Lower leg skin (tissue), 4 donors: ENCODE data around the gene FUT6. TPM values are rescaled to one million over a fixed set of nuclear protein-coding genes. Genes with fewer than 3 reads are reported as not detected.

ENCODE experiments used
- DNase-seq, 2 donors: peaks; one replicate each; pipeline ENCODE4 v3.0.0-alpha.2; 2019; ENCODE audit warnings: low spot score in 2 of 2
- H3K4me3 ChIP-seq: fragments of 200-600 bp; sonication (generic); 2 replicates; pipeline ENCODE4 v1.5.1; 2017; ENCODE audit warnings: mild to moderate bottlenecking, low read depth; ENCODE audit not compliant: poor library complexity, severe bottlenecking
- POLR2A ChIP-seq, 2 donors: fragments of 450-650 bp; IDR thresholded peaks; one replicate each; pipeline ENCODE4 v1.6.1; 2016 to 2017; ENCODE audit warnings: antibody characterized with exemption in 2 of 2, mild to moderate bottlenecking in 1 of 2, moderate library complexity in 1 of 2
- WGBS, 2 donors: methylation state at CpG; one replicate each; pipeline ENCODE4 v1.1.5; 2018; 5-methylcytosine and 5-hydroxymethylcytosine counted together
- intact Hi-C: fragments of 100-400 bp; cut with DNase I; formaldehyde crosslinking; loops from one replicate; pipeline ENCODE4 v1.15.0; 2023; ENCODE audit warnings: low total_unique reads
- total RNA-seq, 4 donors: library from RNA; depleted of rRNA; stranded (reverse); fragments of >200 nt; gene quantifications; one replicate each; pipeline ENCODE4 v1.1.0, GENCODE V29; 2016
- TF ChIP-seq, protein P1 (sequence below), 3 donors: fragments of 450-650 bp; IDR thresholded peaks; one replicate each; pipeline ENCODE4 v1.5.1; 2016; ENCODE audit warnings: antibody characterized with exemption in 3 of 3, mild to moderate bottlenecking in 3 of 3, moderate library complexity in 2 of 3

The FUT6 gene
- total RNA-seq, 4 donors from 2014 or later = 0.23 to 0.29 TPM; not detected in 2

DNA sequence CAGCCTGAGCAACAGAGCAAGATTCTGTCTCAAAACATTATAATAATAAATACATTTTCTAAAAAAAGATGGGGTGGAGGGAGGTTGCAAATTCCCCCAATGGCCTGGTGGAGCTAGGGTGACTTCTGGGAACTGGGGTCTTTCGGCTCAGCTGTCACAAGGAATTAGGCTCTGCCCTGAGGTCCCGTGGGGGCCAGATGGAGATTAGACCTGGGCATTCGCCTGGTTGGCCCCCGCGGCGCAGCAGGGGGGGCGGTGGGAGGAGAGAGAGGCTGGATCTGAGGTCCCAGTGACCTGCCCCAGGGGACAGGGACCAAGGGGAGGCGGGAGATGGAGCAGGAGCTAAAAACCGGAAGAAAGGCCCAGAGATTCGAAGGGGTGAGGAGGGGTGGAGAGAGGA is 14.8 kb downstream of the FUT6 start:
- 76 to 80% methylated on average over 10 of the region's 10 CpGs for WGBS, 2 donors
- no peak for TF ChIP-seq POLR2A (IDR thresholded peaks at IDR 0.05)
- TF ChIP-seq, protein P1, sequence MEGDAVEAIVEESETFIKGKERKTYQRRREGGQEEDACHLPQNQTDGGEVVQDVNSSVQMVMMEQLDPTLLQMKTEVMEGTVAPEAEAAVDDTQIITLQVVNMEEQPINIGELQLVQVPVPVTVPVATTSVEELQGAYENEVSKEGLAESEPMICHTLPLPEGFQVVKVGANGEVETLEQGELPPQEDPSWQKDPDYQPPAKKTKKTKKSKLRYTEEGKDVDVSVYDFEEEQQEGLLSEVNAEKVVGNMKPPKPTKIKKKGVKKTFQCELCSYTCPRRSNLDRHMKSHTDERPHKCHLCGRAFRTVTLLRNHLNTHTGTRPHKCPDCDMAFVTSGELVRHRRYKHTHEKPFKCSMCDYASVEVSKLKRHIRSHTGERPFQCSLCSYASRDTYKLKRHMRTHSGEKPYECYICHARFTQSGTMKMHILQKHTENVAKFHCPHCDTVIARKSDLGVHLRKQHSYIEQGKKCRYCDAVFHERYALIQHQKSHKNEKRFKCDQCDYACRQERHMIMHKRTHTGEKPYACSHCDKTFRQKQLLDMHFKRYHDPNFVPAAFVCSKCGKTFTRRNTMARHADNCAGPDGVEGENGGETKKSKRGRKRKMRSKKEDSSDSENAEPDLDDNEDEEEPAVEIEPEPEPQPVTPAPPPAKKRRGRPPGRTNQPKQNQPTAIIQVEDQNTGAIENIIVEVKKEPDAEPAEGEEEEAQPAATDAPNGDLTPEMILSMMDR (IDR thresholded peaks at IDR 0.05) = no peak
- intact Hi-C loops = no loop called here
- DNase-seq = no peak
- H3K4me3 ChIP-seq = no peak overlapping the region

DNA sequence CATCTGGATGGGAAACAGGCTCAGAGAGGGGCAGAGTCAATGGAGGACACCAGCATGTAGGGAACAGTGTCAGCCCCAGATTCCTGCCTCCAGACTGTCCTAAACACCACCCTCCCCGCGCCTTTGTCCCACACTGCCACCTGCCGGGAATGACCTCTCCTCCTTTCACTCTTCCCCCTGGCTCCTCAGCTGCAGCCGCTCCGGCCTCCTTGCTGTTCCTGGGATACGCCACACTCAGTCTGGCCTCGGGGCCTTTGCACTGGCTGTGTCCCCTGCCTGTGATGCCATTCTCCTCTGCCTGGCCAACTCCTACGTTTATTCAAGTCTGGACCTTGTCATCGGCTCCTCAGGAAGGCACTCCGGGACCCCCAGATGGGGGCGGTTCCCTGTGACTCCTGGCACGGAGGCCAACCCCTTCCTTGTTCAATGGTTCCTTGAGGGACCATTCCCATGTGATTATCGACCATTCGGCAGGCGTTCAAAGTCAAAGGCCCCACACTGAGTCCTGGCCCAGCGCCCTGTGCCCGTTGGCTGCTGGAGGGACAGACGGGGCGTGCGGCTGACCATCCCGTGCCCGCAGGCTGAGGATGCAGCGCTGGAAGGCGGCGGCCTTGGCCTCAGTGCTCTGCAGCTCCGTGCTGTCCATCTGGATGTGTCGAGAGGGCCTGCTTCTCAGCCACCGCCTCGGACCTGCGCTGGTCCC is 15.8 kb downstream of the FUT6 start:
- TF ChIP-seq, protein P1 (IDR thresholded peaks at IDR 0.05) = no peak
- no peak for TF ChIP-seq POLR2A (IDR thresholded peaks at IDR 0.05)
- H3K4me3 ChIP-seq = no peak overlapping the region
- no peak for DNase-seq
- WGBS, 2 donors = 77 to 78% methylated on average over 25 to 30 of the region's 30 CpGs
- intact Hi-C loops = no loop called here

DNA sequence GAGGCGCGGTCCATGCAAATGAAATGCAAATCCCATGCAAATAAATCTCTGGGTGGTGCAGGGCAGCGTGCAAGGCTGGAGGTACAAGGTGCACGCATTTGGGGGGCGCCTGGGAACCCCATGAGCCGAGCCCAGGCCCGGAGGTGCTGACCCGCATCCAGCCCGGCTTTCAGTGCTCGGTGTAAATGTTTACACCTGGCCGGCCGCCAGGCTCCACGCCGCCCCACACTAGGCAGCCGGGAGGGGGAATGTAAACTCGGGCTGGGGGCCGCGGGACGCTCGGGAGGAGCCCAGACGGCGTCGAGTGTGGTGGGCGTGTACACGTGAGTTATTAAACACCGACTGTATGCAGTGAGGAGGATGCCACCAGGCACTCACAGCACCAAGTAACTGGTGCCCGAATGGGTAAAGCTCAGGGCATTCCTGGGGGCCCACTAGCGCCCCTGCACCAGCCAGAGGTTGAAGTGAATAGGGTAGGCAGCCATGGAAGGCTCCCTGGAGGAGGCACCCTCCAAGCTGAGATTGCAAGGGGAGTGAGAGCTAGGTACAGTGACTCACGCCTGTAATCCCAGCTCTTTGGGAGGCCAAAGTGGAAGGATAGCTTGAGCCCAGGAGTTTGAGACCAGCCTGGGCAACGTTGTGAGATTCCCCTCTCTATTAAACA is 17.2 kb downstream of the FUT6 start:
- intact Hi-C loops = no loop called here
- 49 to 58% methylated on average over 29 to 30 of the region's 30 CpGs for WGBS, 2 donors
- DNase-seq = no peak
- H3K4me3 ChIP-seq = no peak overlapping the region
- TF ChIP-seq, protein P1 (IDR thresholded peaks at IDR 0.05) = no peak
- TF ChIP-seq POLR2A (IDR thresholded peaks at IDR 0.05) = no peak

DNA sequence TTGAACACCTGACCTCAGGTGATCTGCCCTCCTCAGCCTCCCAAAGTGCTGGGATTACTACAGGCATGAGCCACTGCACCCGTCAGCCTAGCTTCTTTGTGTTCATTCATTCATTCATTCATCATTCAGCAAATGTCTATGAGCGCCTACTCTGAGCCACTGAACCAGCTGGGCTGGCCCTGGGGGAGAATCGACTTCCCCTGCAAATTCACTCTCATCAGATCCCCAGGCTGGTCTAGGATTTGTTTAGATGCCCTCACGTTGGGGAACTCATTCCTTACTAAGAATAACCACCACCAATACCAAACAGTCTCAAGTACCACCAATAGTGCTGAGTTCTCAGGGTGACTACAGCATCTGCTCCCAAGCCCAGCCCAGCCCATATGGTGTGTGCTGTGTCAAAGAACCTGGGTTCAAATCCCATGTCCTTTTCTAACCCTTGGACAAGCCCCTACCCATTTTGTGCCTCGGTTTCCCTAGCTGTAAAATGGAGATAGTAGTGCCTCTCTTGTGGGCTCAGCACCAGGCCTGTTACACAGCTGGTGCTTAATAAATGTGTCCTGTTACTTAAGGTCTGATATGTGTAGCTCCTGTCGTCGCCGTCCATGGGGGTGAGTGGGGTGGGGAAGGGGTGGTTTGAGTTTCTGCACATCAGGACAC is 17.9 kb downstream of the FUT6 start:
- WGBS, 2 donors = 64 to 67% methylated on average over 8 of the region's 8 CpGs
- intact Hi-C loops = no loop called here
- H3K4me3 ChIP-seq = no peak overlapping the region
- TF ChIP-seq, protein P1 (IDR thresholded peaks at IDR 0.05) = no peak
- no peak for TF ChIP-seq POLR2A (IDR thresholded peaks at IDR 0.05)
- no peak for DNase-seq

DNA sequence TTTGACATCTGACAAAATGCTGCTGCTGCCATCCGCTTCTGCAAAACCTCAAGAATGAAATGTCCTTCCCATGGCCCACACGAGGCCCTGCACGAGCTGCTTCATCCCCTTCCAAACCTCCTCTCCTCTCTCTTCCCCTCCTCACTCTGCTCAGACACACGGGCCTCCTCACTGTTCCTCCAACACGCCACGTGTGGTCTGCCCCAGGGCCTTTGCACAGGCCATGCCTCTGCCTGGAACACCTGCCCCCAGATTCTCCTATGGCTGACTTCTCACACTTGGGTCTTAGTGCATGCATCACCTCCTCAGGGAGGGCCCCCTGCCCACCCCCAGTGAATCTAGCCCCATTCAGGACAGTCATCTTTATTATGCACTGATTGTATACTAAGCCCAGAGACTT is 18.7 kb downstream of the FUT6 start:
- DNase-seq = no peak
- H3K4me3 ChIP-seq = no peak overlapping the region
- TF ChIP-seq POLR2A (IDR thresholded peaks at IDR 0.05) = no peak
- TF ChIP-seq, protein P1 (IDR thresholded peaks at IDR 0.05) = no peak
- 60 to 61% methylated on average over 6 of the region's 6 CpGs for WGBS, 2 donors
- intact Hi-C loops = no loop called here
